Urothelium cell line (cell line): ENCODE measurements around the gene MKS1.

ENCODE experiments used
- DNase-seq: peaks from one replicate; pipeline ENCODE4 v3.0.0; 2011; ENCODE audit warnings: low spot score, mixed read lengths
- FAIRE-seq: peaks from 2 replicates; lab custom pipeline; 2011; peaks lifted over from hg19 to GRCh38; lab: Jason Lieb, UNC

The MKS1 gene

GRCh38 chr17:58172369-58173071, 46.5 kb downstream of the MKS1 start:
- FAIRE-seq (peak; percentile 82), DNase-seq (peak; percentile 67)

GRCh38 chr17:58170622-58171021, 48.4 kb downstream of the MKS1 start:
- DNase-seq = no peak
- no peak for FAIRE-seq

- DNase-seq (no peak), FAIRE-seq (peak; percentile 62)
Measured at GRCh38 chr17:58166682-58167081, 52.4 kb downstream of the MKS1 start, which contains the start of gene OR4D2. Gene OR4D2 (plus strand): TSS chr17:58166982. CDS start chr17:58169656, 2,674 bp downstream.

- DNase-seq (no peak), FAIRE-seq (peak; percentile 46)
Measured at GRCh38 chr17:58165981-58166380, 53.1 kb downstream of the MKS1 start.

GRCh38 chr17:58161566-58161965, 57.5 kb downstream of the MKS1 start:
- no peak for FAIRE-seq
- no peak for DNase-seq

- DNase-seq (no peak), FAIRE-seq (no peak)
Measured at GRCh38 chr17:58158181-58158580, 60.9 kb downstream of the MKS1 start.

GRCh38 chr17:58156839-58157803, 61.9 kb downstream of the MKS1 start:
- DNase-seq = peak; percentile 90
- peak; percentile 99 for FAIRE-seq
